SK-N-SH (cell line): Measurements from ENCODE around the gene OR2V1.

Experiments used
- CHD2 ChIP-seq: fragments of 150-350 bp; IDR thresholded peaks from 2 replicates; pipeline ENCODE4 v1.6.1; 2018; ENCODE audit warnings: low read length; ENCODE audit not compliant: partially characterized antibody
- YY1 ChIP-seq: IDR thresholded peaks from 2 replicates; pipeline ENCODE4 v1.4.0; 2012; ENCODE audit warnings: low read depth, mild to moderate bottlenecking
- TF ChIP-seq, protein P1 (sequence below): fragments of 200-600 bp; sonication (generic); IDR thresholded peaks from 2 replicates; pipeline ENCODE4 v1.6.1; 2017; ENCODE audit warnings: antibody characterized with exemption, mild to moderate bottlenecking, moderate library complexity

DNA sequence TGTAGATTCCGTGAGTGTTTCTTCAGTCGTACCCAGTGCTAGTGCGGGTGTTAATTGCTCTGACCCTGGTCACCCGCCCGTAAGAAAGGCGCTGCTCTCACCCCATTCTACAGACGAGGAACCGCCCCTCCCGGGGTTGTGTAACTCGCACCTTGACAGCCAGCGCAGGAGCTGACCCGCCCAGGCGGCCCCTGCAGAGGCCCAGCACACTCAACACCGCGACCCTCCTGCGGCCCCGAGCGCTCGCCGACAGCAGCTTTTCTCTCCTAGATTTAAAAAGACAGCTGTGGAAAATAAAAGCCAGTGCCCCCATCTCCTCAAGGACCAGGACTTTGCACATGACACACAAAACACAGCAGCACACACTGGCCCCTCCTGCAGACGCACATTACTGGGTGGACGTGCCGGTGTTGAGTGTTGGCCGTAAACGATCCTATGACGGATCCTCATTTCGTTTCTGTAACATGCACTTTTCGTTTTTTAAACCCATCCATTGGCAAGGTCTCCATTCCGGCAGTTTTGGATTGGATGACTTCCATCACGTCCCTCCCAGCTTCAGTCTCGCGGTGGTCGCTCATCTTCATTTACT, 39.4 kb upstream of the OR2V1 start:
- TF ChIP-seq, protein P1, sequence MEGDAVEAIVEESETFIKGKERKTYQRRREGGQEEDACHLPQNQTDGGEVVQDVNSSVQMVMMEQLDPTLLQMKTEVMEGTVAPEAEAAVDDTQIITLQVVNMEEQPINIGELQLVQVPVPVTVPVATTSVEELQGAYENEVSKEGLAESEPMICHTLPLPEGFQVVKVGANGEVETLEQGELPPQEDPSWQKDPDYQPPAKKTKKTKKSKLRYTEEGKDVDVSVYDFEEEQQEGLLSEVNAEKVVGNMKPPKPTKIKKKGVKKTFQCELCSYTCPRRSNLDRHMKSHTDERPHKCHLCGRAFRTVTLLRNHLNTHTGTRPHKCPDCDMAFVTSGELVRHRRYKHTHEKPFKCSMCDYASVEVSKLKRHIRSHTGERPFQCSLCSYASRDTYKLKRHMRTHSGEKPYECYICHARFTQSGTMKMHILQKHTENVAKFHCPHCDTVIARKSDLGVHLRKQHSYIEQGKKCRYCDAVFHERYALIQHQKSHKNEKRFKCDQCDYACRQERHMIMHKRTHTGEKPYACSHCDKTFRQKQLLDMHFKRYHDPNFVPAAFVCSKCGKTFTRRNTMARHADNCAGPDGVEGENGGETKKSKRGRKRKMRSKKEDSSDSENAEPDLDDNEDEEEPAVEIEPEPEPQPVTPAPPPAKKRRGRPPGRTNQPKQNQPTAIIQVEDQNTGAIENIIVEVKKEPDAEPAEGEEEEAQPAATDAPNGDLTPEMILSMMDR: no peak
- TF ChIP-seq YY1: no peak
- TF ChIP-seq CHD2: no peak
